A673 (cell line): Measurements from ENCODE around the gene ZNF627. TPM values are rescaled to one million over a fixed set of nuclear protein-coding genes. Genes with fewer than 3 reads are reported as not detected.

ENCODE experiments used
- BruUV-seq: library from RNA; stranded (reverse); fragments of 400-500 nt; replicated peaks from 2 replicates; lab custom pipeline; 2021; lab: Mats Ljungman, UMichigan
- CTCF ChIA-PET: fragments of 300-600 bp; sonication (Branson Sonifier 250); formaldehyde crosslinking; loops from one replicate; lab custom pipeline; 2022; ENCODE audit warnings: antibody characterized with exemption; lab: Charles Lee
- POLR2A ChIA-PET: fragments of 300-600 bp; sonication (Branson Sonifier 250); formaldehyde crosslinking; loops from one replicate; lab custom pipeline; 2022; ENCODE audit warnings: antibody characterized with exemption; ENCODE audit not compliant: low non-redundant PET; lab: Charles Lee
- DNase-seq: peaks from one replicate; pipeline ENCODE4 v3.0.0-alpha.2; 2015; ENCODE audit warnings: low spot score
- H3K27ac ChIP-seq: fragments of 200-600 bp; sonication (generic); 2 replicates; pipeline ENCODE4 v1.5.1; 2016; ENCODE audit warnings: mixed run types, low read depth, mild to moderate bottlenecking, mixed read lengths, antibody characterized with exemption, low read length; ENCODE audit not compliant: poor library complexity, severe bottlenecking
- H3K27me3 ChIP-seq: fragments of 200-600 bp; sonication (generic); replicated peaks from 2 replicates; pipeline ENCODE4 v1.6.1; 2017; ENCODE audit warnings: mixed run types, low read depth, mild to moderate bottlenecking, mixed read lengths, antibody characterized with exemption, low read length; ENCODE audit not compliant: insufficient read depth, poor library complexity
- H3K36me3 ChIP-seq: fragments of 200-600 bp; sonication (generic); 2 replicates; pipeline ENCODE4 v1.6.1; 2016; ENCODE audit warnings: mixed run types, mild to moderate bottlenecking, mixed read lengths, antibody characterized with exemption, low read length; ENCODE audit not compliant: insufficient read depth, poor library complexity, severe bottlenecking
- H3K4me1 ChIP-seq: fragments of 200-600 bp; sonication (generic); 2 replicates; pipeline ENCODE4 v1.6.1; 2017; ENCODE audit warnings: mixed run types, mild to moderate bottlenecking, mixed read lengths, antibody characterized with exemption, low read length; ENCODE audit not compliant: insufficient read depth, poor library complexity, severe bottlenecking
- H3K4me3 ChIP-seq: fragments of 200-600 bp; sonication (generic); 2 replicates; pipeline ENCODE4 v1.5.1; 2016; ENCODE audit warnings: low read depth, mixed run types, mild to moderate bottlenecking, mixed read lengths, low read length; ENCODE audit not compliant: poor library complexity, severe bottlenecking
- H3K9me3 ChIP-seq: fragments of 200-600 bp; sonication (generic); 2 replicates; pipeline ENCODE4 v1.6.1; 2016; ENCODE audit warnings: mixed run types, low read depth, mild to moderate bottlenecking, mixed read lengths, antibody characterized with exemption, low read length; ENCODE audit not compliant: poor library complexity, severe bottlenecking
- CTCF ChIP-seq: fragments of 300-800, 200-600 bp; sonication (generic); conservative IDR thresholded peaks from 2 replicates; pipeline ENCODE4 v1.5.1; 2017; ENCODE audit warnings: low read depth, mild to moderate bottlenecking, antibody characterized with exemption, low read length, moderate library complexity, mixed read lengths
- EZH2 ChIP-seq: fragments of 200-600 bp; sonication (generic); IDR thresholded peaks from 2 replicates; pipeline ENCODE4 v1.6.1; 2017; ENCODE audit warnings: borderline replicate concordance, low read depth, mild to moderate bottlenecking, mixed read lengths, antibody characterized with exemption, low read length; ENCODE audit not compliant: poor library complexity, severe bottlenecking
- intact Hi-C: fragments of 100-400 bp; cut with micrococcal nuclease; formaldehyde crosslinking; loops from one replicate; pipeline ENCODE4 v1.10.0; 2022; ENCODE audit not compliant: unreplicated experiment
- total RNA-seq: library from RNA; stranded (reverse); gene quantifications from 2 replicates; pipeline ENCODE4 v1.2.3, GENCODE V29; 2021

ZNF627 gene
- total RNA-seq, 1 experiment from 2014 or later, result 13.9 TPM

GRCh38 chr19:11606484-11606883 lies 9.2 kb downstream of the ZNF627 start:
- Histone ChIP-seq H3K27me3 (no peaks in the 10 kb centered on the region), H3K36me3 (peaks cover 31% of the 10 kb centered on the region), H3K27ac (no peak overlapping the region), H3K9me3 (peaks cover 22% of the 10 kb centered on the region), H3K4me3 (no peak overlapping the region), H3K4me1 (no peaks in the 10 kb centered on the region)
- intact Hi-C loops, result no loop called here
- ChIA-PET CTCF (no interaction called here), POLR2A (no interaction called here)
- no peak for DNase-seq
- no TSS peak for BruUV-seq
- TF ChIP-seq CTCF, result no peak
- no peak for TF ChIP-seq EZH2

- Histone ChIP-seq H3K36me3 (peaks cover 29% of the 10 kb centered on the region), H3K4me1 (no peaks in the 10 kb centered on the region), H3K4me3 (no peak overlapping the region), H3K27ac (no peak overlapping the region), H3K27me3 (no peaks in the 10 kb centered on the region), H3K9me3 (peaks cover 18% of the 10 kb centered on the region)
- BruUV-seq, result no TSS peak
- TF ChIP-seq EZH2, result no peak
- no peak for TF ChIP-seq CTCF
- intact Hi-C loops, result no loop called here
- no peak for DNase-seq
- ChIA-PET POLR2A (no interaction called here), CTCF (no interaction called here)
Measured at GRCh38 chr19:11611730-11612129, 14.4 kb downstream of the ZNF627 start.

GRCh38 chr19:11612816-11613511 lies 15.7 kb downstream of the ZNF627 start:
- CTCF ChIA-PET, result no interaction called here
- no peak for DNase-seq
- TF ChIP-seq EZH2 (no peak), CTCF (no peak)
- Histone ChIP-seq H3K9me3 (peaks cover 26% of the 10 kb centered on the region), H3K36me3 (peaks cover 39% of the 10 kb centered on the region), H3K27ac (no peak overlapping the region), H3K4me1 (no peaks in the 10 kb centered on the region), H3K4me3 (no peak overlapping the region), H3K27me3 (no peaks in the 10 kb centered on the region)
- BruUV-seq, result no TSS peak
- POLR2A ChIA-PET, result no interaction called here
- intact Hi-C loops, result no loop called here
